T-helper 9 cell (primary cell): ENCODE measurements around the gene C1QTNF6.
"Not testable (repeated sequence)": the region's sequence is repeated elsewhere in the genome, so short reads cannot be mapped to it uniquely, and the experiment has no call there.

ENCODE experiments used
- DNase-seq: peaks from one replicate; pipeline ENCODE4 v3.0.0-alpha.2; 2020

The C1QTNF6 gene

DNA sequence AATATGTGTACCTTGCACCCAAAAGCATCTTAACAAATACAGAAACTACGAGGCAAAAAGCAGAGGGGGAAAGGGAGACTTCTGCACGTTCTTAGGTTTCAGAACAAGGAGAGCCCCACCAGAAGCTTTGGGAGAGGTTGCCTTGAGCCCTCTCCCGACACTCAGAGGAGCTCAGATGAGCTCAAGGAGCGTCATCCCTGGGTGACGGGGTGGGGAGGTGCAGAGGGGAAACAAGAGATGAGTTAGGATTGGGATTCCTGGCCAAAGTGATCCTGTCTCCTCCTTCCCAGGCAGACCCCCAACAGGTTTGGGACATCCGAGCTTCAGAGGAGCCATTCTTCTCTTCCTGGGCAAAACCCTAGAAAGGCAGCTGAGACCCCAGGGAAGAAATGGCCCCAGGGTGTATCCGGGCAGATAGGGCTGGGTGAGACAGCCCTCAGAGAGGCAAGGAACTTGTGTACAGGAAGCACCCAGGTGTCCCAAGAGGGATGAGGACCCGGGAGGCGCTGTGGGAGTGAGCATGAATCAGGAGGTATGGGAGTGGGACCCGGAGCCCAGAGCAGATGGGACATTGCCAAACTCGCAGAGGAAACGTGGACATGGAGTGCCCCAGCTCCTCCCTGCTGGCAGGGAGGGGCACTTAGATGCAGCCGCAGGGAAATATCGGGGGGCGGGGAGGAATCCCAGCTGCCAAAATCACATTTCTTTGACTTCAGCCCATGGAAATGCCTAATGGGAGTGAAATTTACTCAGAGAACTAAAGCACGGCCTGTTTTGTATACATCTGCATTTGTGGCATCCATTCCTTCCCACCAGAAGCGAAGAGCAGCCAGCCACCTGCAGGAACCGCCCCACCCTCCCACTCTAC, 12.4 kb downstream of the C1QTNF6 start:
- DNase-seq = no peak

DNA sequence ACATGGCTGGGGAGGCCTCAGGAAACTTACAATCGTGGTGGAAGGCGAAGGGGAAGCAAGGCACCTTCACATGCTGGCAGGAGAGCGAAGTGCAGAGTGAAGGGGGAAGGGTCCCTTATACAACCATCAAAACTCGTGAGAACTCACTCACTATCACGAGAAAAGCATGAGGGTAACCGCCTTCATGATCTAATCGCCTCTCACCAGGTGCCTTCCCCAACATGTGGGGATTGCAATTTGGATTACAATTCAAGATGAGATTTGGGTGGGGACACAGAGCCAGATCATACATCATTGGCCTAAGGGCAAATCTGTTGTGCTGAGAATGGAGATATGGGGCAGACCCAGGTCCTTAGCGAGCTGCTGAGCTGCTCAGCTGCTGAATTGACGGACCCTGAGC, 13.1 kb downstream of the C1QTNF6 start:
- DNase-seq = no peak

DNA sequence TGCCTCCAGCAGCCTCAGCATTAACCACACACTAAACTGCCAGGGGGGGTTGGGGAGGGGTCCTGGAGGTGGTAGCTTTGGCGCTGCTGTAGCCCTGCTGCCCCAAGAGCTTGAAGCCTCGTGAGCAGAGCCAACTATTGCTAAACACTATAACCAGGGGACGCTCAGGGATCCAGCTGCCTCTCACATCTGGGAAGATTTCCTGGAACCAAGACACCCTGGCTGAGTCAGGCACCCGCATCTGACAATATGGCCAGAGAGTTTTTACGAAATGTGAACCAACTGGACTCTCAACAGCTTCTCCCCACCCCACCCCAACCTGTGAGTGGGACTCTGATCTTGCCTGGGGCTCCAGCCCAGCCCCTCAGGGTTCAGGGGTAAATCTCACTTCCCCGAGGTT, 14.3 kb downstream of the C1QTNF6 start:
- DNase-seq = no peak

DNA sequence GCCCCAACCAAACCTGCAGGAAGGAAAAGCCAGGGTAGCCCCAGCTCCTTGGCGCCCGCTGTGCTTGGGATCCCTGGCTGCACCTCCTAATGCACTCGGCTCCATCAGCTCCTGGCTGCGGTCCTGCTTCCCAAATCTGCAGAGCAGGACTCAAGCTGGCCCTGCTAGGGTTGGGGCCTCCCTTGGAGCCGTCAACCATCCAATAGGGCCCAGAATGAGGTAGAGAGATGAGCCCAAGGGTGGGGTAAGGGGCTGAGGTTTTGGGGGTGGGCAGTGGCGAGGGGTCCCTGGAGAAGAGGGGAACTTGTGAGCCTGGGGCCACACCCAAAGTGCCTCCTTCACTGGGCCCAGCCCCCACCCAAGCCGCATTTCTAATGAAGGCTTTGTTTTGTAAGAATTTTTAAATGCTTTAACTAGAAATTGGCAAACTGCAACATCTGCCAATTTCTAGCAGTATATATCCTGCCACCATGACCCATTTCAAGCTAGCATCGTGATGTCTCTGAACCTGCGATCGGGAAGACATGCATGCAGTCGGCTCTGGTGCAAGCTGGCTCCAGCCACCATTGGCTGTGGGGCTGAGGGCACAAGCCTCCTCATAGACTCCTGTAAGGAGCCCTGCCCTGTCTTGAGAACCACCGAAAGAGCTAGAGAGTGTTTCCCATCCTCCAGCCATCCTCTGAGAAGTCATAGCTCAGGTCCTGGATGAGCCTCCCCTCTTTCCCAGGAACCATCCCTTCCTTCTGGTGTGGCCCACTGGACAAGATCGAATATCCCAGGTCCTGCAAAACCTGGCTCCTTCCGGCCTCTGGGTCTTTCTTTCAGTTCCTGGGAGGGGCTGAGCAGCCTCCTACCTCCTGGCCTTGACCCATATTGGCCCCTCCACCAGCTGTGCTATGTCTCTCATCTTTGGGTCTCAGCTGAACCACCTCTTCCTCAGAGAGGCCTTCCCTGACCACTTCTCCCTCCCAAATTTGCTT, 15.5 kb downstream of the C1QTNF6 start:
- DNase-seq = no peak

DNA sequence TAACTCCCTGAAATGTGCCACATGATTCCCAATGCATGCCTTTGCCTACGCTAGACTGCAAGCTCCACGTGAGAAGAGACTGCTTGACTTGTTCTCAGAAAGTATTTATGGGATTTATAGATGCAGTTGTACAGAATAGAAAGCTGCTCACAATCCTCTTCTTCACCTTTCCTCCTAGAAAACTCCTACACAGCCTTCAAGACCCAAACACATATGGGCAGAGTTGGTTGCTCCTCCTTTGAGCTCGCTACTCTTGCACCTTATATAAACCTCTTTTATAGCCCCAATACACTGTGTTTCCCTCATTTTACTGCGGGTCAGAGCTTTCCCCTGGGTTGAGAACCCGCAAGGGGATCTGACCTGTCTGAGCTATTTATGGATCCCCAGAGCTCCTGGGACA, 16.4 kb downstream of the C1QTNF6 start:
- no peak for DNase-seq

DNA sequence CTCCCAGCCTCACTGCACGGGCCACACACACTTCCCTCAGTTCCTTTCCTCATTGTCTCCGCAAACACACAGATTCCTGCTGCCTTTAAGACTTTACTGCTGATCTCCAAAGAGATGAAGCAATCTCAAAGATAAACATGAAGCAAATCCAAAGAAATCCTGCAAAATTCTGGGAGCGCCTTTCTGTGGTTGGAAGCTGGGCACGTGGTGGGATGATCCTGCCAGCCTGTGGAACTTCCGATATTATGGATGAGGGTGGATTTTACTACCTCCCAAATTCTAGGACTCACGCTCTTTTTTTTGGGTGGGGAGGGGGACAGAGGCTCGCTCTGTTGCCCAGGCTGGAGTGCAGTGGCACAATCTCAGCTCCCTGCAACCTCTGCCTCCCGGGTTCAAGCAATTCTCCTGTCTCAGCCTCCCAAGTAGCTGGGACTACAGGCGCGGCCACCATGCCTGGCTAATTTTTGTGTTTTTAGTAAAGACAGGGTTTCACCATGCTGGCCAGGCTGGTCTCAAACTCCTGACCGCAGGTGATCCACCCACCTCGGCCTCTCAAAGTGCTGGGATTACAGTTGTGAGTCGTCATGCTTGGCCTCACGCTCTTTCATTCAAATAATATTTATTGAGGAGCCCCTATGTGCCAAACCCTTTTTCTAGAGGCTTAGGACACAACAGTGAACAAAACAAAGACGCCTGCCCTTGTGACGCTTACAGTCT, 17.2 kb downstream of the C1QTNF6 start:
- DNase-seq = not testable (repeated sequence)

DNA sequence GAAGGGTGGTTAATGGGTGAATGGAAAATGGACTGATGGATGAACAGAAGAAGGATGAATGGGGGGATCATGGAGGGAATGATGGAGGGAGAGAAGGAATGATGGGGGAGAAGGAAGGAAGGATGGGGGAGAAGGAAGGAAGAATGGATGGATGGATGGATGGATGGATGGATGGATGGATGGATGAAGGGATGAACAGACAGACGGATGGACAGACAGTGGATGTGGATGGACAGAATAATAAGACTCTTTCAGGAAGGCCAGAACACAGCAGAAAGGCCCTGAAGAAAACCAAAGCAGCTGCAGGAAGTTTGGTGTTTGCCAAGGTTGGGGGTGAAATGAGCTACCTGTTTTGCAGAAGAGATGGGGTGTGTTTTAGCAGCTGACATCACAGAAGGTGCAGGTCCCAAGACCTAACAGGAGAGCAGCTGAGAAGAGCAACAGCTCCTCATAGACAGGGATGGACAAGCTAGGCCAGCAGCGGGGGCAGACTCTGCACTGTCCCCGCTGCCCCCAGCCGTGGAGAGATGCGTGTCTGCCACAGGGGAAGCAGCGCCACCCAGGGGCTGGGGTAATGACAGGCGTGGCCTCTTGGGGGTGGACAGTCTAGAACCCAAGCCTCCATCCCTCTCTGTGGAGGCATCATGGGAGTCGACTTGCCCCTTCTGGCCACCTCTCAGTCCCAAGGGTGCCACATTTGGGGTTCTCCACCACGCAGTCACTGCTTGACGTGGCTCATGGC, 17.9 kb downstream of the C1QTNF6 start:
- DNase-seq = no peak

DNA sequence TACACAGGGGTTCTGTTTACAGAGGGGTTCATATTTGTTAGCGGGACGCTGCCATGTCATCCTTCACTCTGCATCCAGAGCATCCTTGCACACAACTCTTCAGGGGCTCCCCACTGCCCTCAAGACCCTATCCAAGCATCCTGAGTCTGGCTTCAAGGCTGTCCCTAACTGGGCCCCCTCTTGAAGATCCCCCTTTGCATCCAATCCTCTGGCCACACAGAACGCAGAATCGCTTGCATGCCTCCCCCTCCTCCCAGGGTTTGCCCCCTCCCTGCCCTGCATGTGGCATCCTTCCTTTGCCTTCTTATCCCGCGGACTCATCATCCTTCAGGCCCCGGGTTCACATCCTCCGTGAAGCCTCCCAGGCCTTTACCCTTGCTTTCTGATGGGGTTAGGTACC, 18.6 kb downstream of the C1QTNF6 start:
- no peak for DNase-seq

DNA sequence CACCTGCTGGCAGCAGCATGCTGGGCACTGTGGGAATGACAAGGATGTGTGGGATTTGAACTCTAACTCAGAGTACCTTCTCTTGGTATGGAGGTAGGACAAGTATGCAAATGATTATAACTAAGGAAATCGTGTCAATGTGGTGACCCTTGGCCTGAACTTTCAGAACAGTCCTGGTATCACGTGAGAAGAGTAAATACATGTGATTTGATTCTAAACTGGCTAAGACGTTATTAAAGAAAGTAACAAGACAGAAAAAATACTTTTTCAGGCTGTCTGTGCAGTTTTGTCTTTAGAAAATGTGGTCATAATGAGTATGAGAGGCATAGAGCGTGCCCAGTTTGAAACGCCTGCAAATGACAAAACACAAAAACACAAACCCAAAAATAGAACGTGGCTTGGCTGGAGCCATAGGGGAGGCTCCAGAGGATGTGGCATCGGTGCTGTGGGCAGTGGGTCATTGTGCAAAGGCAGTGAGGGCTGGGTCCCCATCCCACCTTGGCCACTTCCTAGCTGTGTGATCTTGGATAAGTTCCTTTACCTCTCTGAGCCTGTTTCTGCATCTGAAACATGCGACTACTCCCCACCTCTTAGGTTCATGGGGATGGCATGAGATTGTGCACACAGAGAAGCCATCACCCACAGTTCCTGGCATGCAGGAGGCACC, 19.9 kb downstream of the C1QTNF6 start:
- DNase-seq = no peak

DNA sequence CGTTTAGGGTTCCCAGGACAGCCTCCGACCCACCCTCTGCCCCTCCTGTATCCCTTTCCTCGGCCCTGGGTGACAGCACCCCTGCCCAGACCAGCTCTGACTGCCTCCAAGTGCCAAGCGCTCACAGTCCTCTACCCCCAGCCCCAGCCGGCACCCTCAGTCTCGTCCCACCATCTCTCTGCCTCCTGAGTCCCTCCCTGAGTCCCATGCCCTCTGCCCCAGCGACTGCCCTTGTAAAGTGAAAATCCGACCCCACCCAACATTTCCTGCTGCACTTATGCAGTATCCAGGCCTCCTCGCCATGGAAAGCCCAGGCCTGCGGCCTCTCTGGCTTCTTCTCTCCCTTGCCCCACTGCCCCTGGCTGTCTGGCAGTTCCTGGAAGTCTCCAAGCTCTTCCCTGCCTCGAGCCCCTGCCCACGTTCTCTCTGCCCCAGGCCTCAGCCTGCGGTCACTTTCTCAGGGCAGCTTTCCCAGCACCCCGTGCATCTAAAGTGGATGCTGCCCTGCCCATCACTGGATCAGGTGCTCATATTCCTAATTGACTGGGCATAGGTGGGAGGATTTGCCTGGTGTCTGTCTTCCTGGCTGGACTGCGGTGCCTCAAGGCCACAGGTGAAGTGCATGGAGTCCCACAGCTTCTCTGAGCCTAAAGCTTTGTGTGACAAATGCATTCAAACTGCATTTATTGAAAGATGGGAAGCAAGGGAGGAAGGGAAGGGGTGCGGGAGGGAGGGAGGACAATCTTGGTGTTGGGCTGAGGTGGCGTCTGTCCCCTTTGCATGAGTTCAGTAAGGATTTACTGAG, 20.7 kb downstream of the C1QTNF6 start:
- DNase-seq = no peak

DNA sequence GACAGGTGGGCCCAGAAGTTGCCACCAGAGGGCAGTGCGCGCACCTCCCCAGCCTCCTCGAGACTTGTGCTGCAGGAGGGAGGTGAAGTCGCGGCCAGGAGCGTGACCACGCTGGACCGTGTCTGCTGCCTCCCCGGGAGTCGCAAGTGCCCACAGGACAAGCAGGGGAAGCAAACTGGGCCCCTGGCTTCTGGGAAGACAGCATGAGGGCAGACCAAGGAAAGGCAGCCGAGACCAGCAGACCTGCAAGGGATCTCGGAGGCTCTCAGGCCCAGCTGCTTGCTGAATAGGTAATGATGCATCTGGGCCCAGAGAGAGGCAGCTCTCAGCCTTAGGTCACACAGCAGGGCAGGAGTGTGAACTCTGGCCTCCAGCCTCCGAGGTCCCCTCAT, 21.4 kb downstream of the C1QTNF6 start:
- peak; percentile 76 for DNase-seq

DNA sequence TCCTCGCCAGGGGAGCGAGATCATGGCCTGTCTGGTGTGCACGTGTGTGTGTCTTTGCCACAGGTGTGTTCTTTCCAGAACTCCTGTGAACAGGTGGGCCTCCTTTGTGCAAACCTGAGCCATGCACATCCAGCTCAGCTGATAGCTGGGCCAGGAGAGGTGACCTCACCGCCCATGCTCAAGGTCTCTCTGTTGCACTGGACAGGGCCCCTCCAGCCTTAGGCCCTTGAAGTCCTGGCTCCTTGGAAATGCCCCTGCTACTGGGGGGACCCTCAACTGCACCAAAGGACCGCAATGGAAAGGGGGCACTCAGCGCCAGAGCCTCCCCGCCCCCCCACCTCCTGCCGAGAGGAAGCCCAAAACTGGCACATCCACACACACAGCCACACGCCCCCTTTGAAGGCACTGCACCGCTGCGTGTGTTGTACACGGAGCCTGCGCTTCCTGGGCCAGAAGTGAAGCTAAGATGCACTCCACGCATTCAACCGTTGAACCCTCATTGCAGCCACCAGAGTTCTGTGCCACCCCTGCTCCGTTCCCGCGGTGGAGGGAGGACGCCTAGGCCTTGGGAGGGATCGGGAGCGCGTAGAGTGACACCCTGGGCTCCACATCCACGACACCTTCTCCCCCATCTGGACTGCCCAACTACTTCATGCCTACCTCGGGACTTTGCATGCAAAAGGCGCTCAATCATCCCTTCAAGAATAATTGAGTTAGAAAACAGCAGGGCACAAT, 21.9 kb downstream of the C1QTNF6 start:
- no peak for DNase-seq

DNA sequence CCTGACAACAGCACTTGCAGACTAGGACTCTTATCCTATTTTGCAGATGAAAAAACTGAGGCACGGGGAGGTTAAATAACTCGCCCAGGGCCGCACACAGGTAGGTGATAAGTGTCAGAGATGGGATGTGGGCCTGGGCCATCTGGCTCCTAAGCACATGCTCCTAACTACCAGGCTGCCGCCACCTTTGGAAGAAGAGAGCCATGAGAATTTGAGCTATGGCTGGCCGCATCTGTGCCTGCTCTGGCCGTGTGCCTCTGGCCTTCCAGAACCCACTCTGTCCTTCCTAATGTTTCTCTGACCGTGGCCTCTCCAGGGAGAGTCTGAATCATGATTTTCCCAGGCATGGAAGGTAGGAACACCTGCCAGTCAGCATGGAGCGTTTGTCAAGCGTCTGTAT, 23.0 kb downstream of the C1QTNF6 start:
- DNase-seq = no peak

DNA sequence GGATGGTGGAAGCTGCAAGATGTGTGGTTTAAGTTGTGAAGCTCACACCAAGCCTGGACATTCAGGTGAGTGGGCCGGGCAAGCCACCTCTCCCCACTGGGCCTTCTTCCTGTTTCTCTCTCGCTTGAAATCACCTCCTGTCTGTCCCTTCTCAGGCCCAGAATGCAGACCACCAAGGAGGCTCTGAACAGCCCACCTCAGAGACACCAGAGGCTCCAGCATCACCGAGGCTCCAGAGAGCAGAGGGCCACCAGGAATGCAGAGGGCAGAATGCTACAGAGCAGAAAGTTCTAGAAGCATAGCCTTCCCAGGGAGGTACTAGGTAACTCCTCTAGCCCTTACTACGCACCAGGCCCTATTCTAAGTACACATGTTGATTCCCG, 23.6 kb downstream of the C1QTNF6 start:
- DNase-seq = no peak

DNA sequence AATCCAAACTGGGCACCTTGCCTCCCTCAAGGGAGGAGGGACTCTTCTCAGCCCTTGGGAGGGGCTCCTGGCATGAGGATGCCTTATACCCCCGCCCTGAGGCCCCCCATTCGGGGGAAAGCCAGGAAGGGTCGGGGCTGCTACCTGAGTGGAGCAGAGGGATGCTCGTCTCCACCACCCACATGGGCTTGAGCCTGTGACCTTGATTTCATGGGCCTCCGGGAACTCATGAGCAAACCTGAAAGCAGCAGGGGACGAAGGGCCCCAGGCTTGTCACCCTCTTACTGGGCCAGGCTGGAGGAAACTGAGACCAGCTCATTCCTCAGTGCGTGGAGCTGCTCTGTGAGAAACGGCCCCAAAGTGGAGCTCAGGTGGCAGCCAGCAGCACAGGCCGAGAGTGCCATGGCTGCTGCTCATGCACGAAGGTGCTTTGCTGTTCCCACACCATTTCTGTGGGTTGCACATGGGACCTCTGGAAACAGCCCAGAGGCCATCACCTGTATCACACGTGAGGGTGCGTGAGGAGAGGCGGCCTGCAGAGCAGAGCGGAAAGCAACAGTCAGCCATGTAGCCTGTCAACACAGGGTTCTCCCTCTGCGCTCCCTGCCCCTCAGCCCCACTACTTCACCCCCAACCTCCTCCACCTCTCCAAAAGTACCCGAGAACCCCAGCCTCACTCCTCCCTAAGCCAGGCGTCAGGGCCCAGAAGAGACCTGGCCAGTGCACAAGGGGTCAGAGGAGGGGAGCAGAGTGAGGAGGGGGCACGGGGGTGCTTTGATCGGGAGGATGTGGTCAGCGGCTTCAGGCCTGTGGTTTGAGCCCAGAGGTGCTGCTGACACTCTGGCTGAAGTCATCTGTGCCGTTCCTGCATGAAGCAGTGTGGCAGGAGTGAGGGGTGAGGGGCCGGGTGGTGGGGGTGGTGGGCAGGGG, 24.2 kb downstream of the C1QTNF6 start:
- DNase-seq = no peak

DNA sequence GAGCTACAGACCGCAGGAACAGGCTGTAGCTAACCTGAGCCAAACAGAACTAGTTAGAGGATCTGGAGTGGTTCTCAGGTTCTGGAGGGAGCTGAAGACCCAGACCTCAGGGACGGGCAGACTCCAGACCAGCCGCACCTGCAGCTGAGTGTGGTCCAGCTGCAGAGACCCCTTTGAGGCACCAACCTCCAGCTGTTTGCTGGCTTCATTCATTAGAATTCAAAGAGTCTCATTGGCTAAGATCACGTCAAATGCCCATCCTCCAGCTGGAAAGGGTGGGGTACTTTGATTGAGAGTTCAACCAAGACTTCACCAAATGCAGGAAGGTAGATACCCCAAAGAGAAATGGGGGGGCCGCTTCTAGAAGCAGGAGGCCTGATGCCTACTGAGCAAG, 25.0 kb downstream of the C1QTNF6 start:
- DNase-seq = no peak

DNA sequence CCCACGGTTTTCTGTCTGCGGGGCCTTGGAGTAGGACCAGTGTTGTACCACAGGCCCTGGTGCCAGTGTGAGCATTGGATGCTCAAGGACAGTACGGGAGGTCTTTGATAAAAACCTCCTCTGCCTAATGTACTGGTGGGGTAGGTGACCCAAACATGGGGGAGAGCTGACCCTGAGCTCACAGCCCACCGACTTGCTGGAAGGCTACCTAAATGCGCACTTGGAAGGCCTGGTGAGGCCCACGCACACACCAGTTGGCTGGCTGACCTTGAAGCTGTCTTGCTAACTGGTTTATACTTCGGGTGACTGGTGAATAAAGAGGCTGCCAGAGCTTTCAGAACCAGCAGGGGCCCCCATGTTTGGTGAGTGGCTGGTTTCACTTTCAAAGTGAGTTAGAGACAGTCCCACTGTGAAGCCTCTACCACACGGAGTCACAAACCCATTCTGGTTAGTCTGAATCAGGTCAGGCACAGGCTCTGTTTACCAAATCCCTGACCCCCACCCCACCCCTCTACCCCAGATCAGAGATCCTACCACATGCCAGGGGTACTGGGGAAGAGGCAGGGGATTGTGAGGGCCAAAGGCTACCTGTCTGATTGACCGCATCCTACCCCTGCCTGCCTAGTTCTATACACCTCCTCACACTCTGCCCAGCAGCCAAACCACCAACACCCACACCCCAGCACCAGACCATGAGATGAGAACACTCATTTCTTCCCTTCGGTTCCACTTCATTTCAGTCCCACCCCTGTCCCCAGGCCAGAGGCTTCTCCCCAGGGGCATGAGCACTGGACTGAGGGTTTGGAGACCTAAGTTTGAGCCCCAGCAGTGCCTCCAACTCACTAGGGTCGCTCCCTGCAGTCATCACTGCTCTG, 25.6 kb downstream of the C1QTNF6 start:
- peak; percentile 44 for DNase-seq

DNA sequence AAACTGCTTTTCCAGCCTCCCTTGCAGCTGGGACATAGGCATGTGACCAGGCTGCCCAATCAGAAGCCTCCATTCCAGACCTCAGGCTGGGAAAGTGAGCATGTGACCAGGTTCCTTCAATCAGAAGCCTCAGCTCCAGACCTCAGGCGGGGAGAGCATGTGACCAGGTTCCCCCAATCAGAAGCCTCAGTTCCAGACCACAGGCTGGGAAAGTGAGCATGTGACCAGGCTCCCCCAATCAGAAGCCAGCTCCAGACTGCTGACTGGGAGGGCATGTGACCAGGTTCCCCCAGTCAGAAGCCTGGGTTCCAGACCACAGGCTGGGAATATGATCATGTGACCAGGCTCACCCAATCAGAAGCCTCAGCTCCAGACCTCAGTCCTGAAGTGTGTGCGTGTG, 26.6 kb downstream of the C1QTNF6 start:
- DNase-seq = no peak
